ENCODE measurements around the gene BZW1. TPM values are rescaled to one million over a fixed set of nuclear protein-coding genes. Genes with fewer than 3 reads are reported as not detected.

BZW1 gene
- total RNA-seq, 1 donor from 2014 or later: 214 TPM

DNA sequence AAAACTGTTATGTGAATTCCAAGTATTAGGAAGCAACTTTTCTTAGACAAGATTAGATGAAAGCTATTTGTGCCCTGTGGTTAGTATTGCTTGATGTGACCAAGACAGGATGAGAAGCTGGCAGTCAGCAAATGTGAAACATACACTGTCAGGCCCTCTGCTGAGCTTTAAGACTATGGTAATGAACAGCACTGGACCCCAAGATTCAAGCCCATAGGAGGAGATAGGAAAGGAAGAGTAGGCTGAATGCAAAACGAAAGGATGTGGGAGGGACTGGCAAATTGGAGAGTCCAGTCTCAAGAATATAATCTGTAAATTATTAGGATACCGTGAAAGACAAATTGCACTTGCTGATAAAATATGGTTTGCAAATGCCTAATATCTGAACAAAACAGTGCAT, 16.4 kb downstream of the BZW1 start:
- TF ChIP-seq, protein P1, sequence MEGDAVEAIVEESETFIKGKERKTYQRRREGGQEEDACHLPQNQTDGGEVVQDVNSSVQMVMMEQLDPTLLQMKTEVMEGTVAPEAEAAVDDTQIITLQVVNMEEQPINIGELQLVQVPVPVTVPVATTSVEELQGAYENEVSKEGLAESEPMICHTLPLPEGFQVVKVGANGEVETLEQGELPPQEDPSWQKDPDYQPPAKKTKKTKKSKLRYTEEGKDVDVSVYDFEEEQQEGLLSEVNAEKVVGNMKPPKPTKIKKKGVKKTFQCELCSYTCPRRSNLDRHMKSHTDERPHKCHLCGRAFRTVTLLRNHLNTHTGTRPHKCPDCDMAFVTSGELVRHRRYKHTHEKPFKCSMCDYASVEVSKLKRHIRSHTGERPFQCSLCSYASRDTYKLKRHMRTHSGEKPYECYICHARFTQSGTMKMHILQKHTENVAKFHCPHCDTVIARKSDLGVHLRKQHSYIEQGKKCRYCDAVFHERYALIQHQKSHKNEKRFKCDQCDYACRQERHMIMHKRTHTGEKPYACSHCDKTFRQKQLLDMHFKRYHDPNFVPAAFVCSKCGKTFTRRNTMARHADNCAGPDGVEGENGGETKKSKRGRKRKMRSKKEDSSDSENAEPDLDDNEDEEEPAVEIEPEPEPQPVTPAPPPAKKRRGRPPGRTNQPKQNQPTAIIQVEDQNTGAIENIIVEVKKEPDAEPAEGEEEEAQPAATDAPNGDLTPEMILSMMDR (IDR thresholded peaks at IDR 0.05): no peak
- peaks cover 4% of the 10 kb centered on the region for H3K36me3 Mint-ChIP-seq (ENCODE audit: unreplicated experiment)
- no peak overlapping the region for H3K4me3 Mint-ChIP-seq (ENCODE audit: unreplicated experiment)
- H3K27me3 Mint-ChIP-seq (ENCODE audit: unreplicated experiment): peaks cover 3% of the 10 kb centered on the region
- no peak overlapping the region for H3K27ac Mint-ChIP-seq (ENCODE audit: unreplicated experiment)
- H3K4me1 Mint-ChIP-seq (ENCODE audit: unreplicated experiment): no peaks in the 10 kb centered on the region
- H3K9me3 Mint-ChIP-seq (ENCODE audit: unreplicated experiment): no peaks in the 10 kb centered on the region
- DNase-seq (ENCODE audit: extremely low spot score, unreplicated experiment): no peak

DNA sequence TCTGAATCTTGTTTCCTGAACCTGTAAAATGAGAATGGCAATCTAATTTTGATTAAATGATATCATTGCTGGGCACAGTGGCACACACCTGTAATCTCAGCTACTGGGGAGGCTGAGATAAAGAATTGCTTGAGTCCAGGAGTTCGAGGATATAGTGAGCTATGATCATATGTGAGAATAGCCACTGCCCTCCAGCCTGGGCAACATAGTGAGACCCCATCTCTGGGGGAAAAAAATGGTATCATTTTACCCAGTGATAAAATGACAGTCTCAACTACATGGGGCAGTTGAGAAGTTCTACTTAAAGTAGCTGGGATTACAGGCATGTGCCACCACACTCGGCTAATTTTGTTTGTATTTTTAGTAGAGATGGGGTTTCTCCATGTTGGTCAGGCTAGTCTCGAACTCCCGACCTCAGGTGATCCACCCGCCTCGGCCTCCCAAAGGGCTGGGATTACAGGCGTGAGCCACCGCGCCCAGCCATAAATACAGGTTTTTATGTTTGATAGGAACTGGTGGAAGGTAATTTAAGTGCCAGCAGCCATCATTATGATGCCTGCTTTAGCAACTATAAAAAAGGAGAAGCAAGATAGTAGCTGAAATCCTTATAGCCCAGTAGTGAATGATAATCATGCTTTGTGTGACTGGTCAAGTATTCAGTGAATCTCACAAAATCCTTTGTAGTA, 17.0 kb downstream of the BZW1 start:
- no peak for DNase-seq (ENCODE audit: extremely low spot score, unreplicated experiment)

DNA sequence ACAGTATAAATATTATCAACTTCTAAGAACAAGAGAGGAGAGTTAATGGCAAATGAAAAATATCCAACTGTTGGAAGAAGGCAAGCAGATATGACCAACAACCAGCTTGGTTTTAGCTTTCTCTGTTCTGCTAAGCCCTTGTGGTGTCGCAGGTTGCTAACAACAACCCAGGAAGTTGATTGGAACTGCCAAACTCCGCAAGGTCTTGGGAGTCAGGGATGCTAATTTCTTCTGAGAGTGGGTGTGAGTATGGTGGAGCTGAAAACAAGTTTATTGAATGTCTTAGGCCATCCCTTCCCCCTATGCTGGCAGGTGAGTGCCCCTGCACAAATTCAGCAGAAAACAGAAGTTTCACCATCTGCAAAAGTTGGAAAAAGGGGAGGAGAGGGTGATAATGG, 17.5 kb downstream of the BZW1 start:
- H3K4me3 Mint-ChIP-seq (ENCODE audit: unreplicated experiment): no peak overlapping the region
- TF ChIP-seq, protein P1 (IDR thresholded peaks at IDR 0.05): no peak
- no peak overlapping the region for H3K27ac Mint-ChIP-seq (ENCODE audit: unreplicated experiment)
- no peak for DNase-seq (ENCODE audit: extremely low spot score, unreplicated experiment)
- H3K27me3 Mint-ChIP-seq (ENCODE audit: unreplicated experiment): peaks cover 3% of the 10 kb centered on the region
- no peaks in the 10 kb centered on the region for H3K9me3 Mint-ChIP-seq (ENCODE audit: unreplicated experiment)
- H3K4me1 Mint-ChIP-seq (ENCODE audit: unreplicated experiment): no peaks in the 10 kb centered on the region
- peaks cover 4% of the 10 kb centered on the region for H3K36me3 Mint-ChIP-seq (ENCODE audit: unreplicated experiment)

More for the DNA sequence above, 17.0 kb downstream of the BZW1 start:
- H3K9me3 Mint-ChIP-seq (ENCODE audit: unreplicated experiment): no peaks in the 10 kb centered on the region
- peaks cover 4% of the 10 kb centered on the region for H3K36me3 Mint-ChIP-seq (ENCODE audit: unreplicated experiment)
- H3K27me3 Mint-ChIP-seq (ENCODE audit: unreplicated experiment): peaks cover 3% of the 10 kb centered on the region
- no peak overlapping the region for H3K4me3 Mint-ChIP-seq (ENCODE audit: unreplicated experiment)
- TF ChIP-seq, protein P1 (IDR thresholded peaks at IDR 0.05): no peak
- no peaks in the 10 kb centered on the region for H3K4me1 Mint-ChIP-seq (ENCODE audit: unreplicated experiment)
- no peak overlapping the region for H3K27ac Mint-ChIP-seq (ENCODE audit: unreplicated experiment)

DNA sequence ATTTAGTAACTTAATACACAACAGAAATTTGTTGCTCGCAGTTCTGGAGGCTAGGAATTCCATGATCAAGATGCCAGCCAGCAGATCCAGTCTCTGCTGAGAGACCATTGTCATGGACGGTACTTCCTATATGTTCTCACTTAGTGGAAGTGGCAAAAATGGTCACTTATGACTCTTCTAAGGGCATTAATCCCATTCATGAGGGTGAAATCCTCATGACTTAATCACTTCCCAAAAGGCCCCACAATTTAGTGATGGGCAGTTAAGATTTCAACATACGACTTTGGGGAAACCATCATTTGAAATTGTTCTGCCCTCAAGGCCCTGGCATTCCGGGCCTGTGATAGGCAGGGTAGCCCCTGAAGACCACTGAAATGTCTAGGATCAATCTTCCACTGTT, 23.0 kb downstream of the BZW1 start:
- Mint-ChIP-seq H3K36me3 (ENCODE audit: unreplicated experiment) (peaks cover 3% of the 10 kb centered on the region), H3K9me3 (ENCODE audit: unreplicated experiment) (peaks cover 8% of the 10 kb centered on the region), H3K27ac (ENCODE audit: unreplicated experiment) (no peak overlapping the region), H3K4me1 (ENCODE audit: unreplicated experiment) (no peaks in the 10 kb centered on the region), H3K4me3 (ENCODE audit: unreplicated experiment) (no peak overlapping the region), H3K27me3 (ENCODE audit: unreplicated experiment) (peaks cover 3% of the 10 kb centered on the region)
- no peak for DNase-seq (ENCODE audit: extremely low spot score, unreplicated experiment)
- TF ChIP-seq, protein P1 (IDR thresholded peaks at IDR 0.05): no peak

- peaks cover 4% of the 10 kb centered on the region for H3K27me3 Mint-ChIP-seq (ENCODE audit: unreplicated experiment)
- H3K4me3 Mint-ChIP-seq (ENCODE audit: unreplicated experiment): no peak overlapping the region
- H3K9me3 Mint-ChIP-seq (ENCODE audit: unreplicated experiment): peaks cover 8% of the 10 kb centered on the region
- TF ChIP-seq, protein P1 (IDR thresholded peaks at IDR 0.05): no peak
- H3K4me1 Mint-ChIP-seq (ENCODE audit: unreplicated experiment): no peaks in the 10 kb centered on the region
- H3K36me3 Mint-ChIP-seq (ENCODE audit: unreplicated experiment): peaks cover 3% of the 10 kb centered on the region
- DNase-seq (ENCODE audit: extremely low spot score, unreplicated experiment): peak; percentile 40
- no peak overlapping the region for H3K27ac Mint-ChIP-seq (ENCODE audit: unreplicated experiment)
Observed at GRCh38 chr2:200839513-200839912, 27.8 kb downstream of the BZW1 start.

Data from osteocyte (in vitro differentiated cells).